CD8-positive, alpha-beta memory T cell (primary cell): ENCODE results near the gene IFNG. TPM values are rescaled to one million over a fixed set of nuclear protein-coding genes. Genes with fewer than 3 reads are reported as not detected.

Experiments
- CTCF ChIA-PET: fragments of 350-600 bp; sonication (Branson Sonifier 250); formaldehyde crosslinking; loops from one replicate; lab custom pipeline; 2021; ENCODE audit warnings: antibody characterized with exemption; lab: Charles Lee
- POLR2A ChIA-PET: fragments of 350-600 bp; sonication (Branson Sonifier 250); formaldehyde crosslinking; loops from one replicate; lab custom pipeline; 2021; ENCODE audit warnings: antibody characterized with exemption; lab: Charles Lee
- DNase-seq, 5 donors: peaks; one replicate each; pipeline versions ENCODE4 v3.0.0 to v3.0.0-alpha.2; 2020 to 2022; ENCODE audit warnings: mixed read lengths in 1 of 5
- H3K27ac ChIP-seq: one replicate; pipeline ENCODE4 v1.7.0; 2013; ENCODE audit warnings: low read depth, mild to moderate bottlenecking, low read length, moderate library complexity
- H3K27me3 ChIP-seq: 2 replicates; pipeline ENCODE4 v1.7.0; 2013; ENCODE audit warnings: low read length, mild to moderate bottlenecking; ENCODE audit not compliant: insufficient read depth, poor library complexity, severe bottlenecking
- H3K36me3 ChIP-seq: 2 replicates; pipeline ENCODE4 v1.7.0; 2013; ENCODE audit warnings: mild to moderate bottlenecking, low read length, moderate library complexity; ENCODE audit not compliant: insufficient read depth
- H3K4me1 ChIP-seq: 2 replicates; pipeline ENCODE4 v1.7.0; 2013; ENCODE audit warnings: mild to moderate bottlenecking, low read length, moderate library complexity; ENCODE audit not compliant: insufficient read depth
- H3K4me3 ChIP-seq: 2 replicates; pipeline ENCODE4 v1.7.0; 2013; ENCODE audit warnings: mild to moderate bottlenecking, low read length
- H3K9me3 ChIP-seq: 2 replicates; pipeline ENCODE4 v1.7.0; 2013; ENCODE audit warnings: mild to moderate bottlenecking, low read length
- H3K27ac Mint-ChIP-seq, 8 donors: one replicate each; pipeline ENCODE4 v1.8.0; 2020 to 2021; ENCODE audit warnings: mixed read lengths in 8 of 8, mild to moderate bottlenecking in 6 of 8, inconsistent platforms in 3 of 8, moderate library complexity in 3 of 8
- H3K27me3 Mint-ChIP-seq, 2 donors: one replicate each; pipeline ENCODE4 v1.8.0; 2020 to 2021; ENCODE audit warnings: mixed read lengths in 2 of 2, mild to moderate bottlenecking in 1 of 2, moderate library complexity in 1 of 2
- H3K36me3 Mint-ChIP-seq, 3 donors: one replicate each; pipeline ENCODE4 v1.8.0; 2020 to 2021; ENCODE audit warnings: mixed read lengths in 3 of 3, inconsistent platforms in 1 of 3, mild to moderate bottlenecking in 1 of 3
- H3K4me1 Mint-ChIP-seq, 3 donors: one replicate each; pipeline ENCODE4 v1.8.0; 2020 to 2021; ENCODE audit warnings: mixed read lengths in 3 of 3, inconsistent platforms in 1 of 3, mild to moderate bottlenecking in 1 of 3
- H3K4me3 Mint-ChIP-seq, 7 donors: one replicate each; pipeline ENCODE4 v1.8.0; 2020 to 2021; ENCODE audit warnings: mixed read lengths in 7 of 7, mild to moderate bottlenecking in 6 of 7, moderate library complexity in 4 of 7, inconsistent platforms in 2 of 7
- H3K9me3 Mint-ChIP-seq, 5 donors: one replicate each; pipeline ENCODE4 v1.8.0; 2020 to 2022; ENCODE audit warnings: mixed read lengths in 5 of 5, mild to moderate bottlenecking in 3 of 5, moderate library complexity in 2 of 5, inconsistent platforms in 1 of 5
- polyA plus RNA-seq: library from polyadenylated mRNA; unstranded; fragments of 300-500 nt; fragmentation: Illumina TruSeq; gene quantifications from one replicate; pipeline ENCODE4 v1.2.3, GENCODE V29; 2021
- total RNA-seq, 2 experiments: library from RNA; stranded (reverse); gene quantifications; one replicate each; pipeline ENCODE4 v1.2.3, GENCODE V29; 2021

The IFNG gene
- total and polyA plus RNA-seq, 3 experiments from 2014 or later, result 7.3 to 427 (median 408) TPM

DNA sequence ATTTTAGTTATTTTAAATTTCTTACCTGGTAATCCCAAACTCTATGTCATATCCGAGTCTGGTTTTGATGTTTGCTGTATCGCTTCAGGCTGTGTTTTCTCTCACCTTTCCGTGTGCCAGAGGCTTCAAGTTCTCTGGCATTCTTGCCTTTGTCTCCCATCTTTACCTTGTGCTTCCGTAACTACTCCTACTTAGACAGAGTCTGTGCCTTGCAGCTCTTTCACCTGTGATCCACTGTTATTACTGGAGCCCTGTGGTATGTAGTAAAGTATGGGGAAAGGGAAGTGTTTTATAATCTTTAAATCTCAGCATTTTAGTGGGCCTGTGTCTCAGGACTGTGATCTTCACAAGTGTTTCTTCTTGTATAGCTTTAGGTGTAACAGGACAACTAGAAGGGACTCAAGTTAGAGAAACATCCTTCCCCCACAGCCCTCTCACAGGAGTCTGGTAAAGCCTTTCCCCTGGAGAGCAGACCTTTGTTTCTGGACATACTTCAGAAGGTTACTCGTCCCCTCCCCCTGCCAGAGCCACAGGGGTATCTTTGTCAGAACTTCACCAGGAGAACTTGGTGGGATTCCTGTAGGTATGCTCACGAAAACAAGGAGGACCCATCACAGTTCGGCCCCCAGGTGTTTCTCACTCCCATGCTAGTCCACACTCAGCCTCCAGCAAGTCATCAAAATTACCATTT is 11.1 kb downstream of the IFNG start:
- no peaks in the 10 kb centered on the region for H3K9me3 Mint-ChIP-seq
- ChIA-PET CTCF (interaction anchor here (1.3 to 2.6 kb wide), 2 partner anchors 10 to 108 kb away, joined by 3 to 9 read pairs; no protein-coding TSS in a partner anchor), POLR2A (no interaction called here)
- no peaks in the 10 kb centered on the region for H3K4me1 ChIP-seq
- no peak overlapping the region for H3K4me3 Mint-ChIP-seq
- no peaks in the 10 kb centered on the region for H3K36me3 ChIP-seq
- no peak for DNase-seq
- H3K27me3 ChIP-seq, result no peaks in the 10 kb centered on the region
- peaks cover 0 to 10% (median 4%) of the 10 kb centered on the region in 3 donors for H3K4me1 Mint-ChIP-seq
- peak overlapping the region in 2 of 8 donors; percentile 6 to 7 for H3K27ac Mint-ChIP-seq
- H3K27me3 Mint-ChIP-seq, result no peaks in the 10 kb centered on the region
- H3K27ac ChIP-seq, result no peak overlapping the region
- no peak overlapping the region for H3K4me3 ChIP-seq
- H3K9me3 ChIP-seq, result no peaks in the 10 kb centered on the region
- H3K36me3 Mint-ChIP-seq, result peaks cover 4 to 12% (median 8%) of the 10 kb centered on the region in 3 donors

DNA sequence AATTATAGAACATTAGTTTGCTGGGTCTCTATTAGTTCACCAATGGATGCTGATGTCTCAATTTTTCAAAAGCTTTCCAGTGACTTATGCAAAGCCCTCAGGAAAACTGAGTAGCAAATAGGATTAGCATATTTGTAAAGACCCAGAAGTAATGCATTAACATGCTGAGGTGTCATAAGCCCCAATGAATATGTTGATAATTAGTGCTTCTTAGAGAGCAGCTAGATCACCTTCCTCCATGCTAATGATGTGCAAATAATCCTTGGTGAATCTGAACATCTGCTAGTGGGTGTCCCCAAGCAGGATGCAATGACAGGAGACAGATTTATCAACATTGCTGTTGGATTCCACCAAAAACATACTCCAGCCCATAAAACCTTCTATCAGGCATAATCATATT is 19.0 kb downstream of the IFNG start:
- Mint-ChIP-seq H3K4me3 (no peak overlapping the region), H3K27ac (peak overlapping the region in 1 of 8 donors; percentile 70), H3K4me1 (peaks cover 30 to 31% (median 31%) of the 10 kb centered on the region in 3 donors), H3K27me3 (peaks cover 0 to 2% of the 10 kb centered on the region in 2 donors), H3K36me3 (peaks cover 2 to 9% (median 9%) of the 10 kb centered on the region in 3 donors), H3K9me3 (no peaks in the 10 kb centered on the region)
- H3K4me3 ChIP-seq, result no peak overlapping the region
- H3K36me3 ChIP-seq, result no peaks in the 10 kb centered on the region
- DNase-seq, result no peak
- H3K27me3 ChIP-seq, result no peaks in the 10 kb centered on the region
- CTCF ChIA-PET, result no interaction called here
- POLR2A ChIA-PET, result no interaction called here
- no peaks in the 10 kb centered on the region for H3K9me3 ChIP-seq
- peaks cover 21% of the 10 kb centered on the region for H3K4me1 ChIP-seq
- H3K27ac ChIP-seq, result no peak overlapping the region

DNA sequence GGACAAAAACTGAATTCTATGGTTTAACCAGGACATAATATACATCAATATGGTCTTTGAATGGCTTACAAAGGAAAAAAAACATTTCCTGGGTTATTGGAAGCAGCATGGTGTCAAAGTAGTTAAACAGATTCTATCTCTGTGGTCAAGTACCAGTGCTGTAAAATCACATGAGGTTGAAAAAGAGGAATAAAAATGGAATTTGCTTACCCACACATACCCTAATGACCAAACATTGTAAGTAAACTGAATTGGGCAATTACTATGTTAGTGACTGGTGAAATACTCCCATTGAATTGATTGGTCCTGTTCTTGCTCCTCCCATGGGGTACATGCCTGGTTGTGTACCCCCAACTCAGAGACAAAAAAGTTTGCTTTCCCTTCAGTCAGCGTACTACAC is 19.6 kb downstream of the IFNG start:
- no peak for DNase-seq
- no peaks in the 10 kb centered on the region for H3K36me3 ChIP-seq
- H3K27ac Mint-ChIP-seq, result no peak overlapping the region
- peaks cover 2 to 9% (median 8%) of the 10 kb centered on the region in 3 donors for H3K36me3 Mint-ChIP-seq
- no peaks in the 10 kb centered on the region for H3K27me3 ChIP-seq
- no peak overlapping the region for H3K4me3 ChIP-seq
- no peak overlapping the region for H3K27ac ChIP-seq
- H3K4me3 Mint-ChIP-seq, result no peak overlapping the region
- peaks cover 31 to 37% (median 35%) of the 10 kb centered on the region in 3 donors for H3K4me1 Mint-ChIP-seq
- ChIA-PET CTCF (no interaction called here), POLR2A (no interaction called here)
- no peaks in the 10 kb centered on the region for H3K9me3 ChIP-seq
- H3K27me3 Mint-ChIP-seq, result peaks cover 0 to 2% of the 10 kb centered on the region in 2 donors
- H3K4me1 ChIP-seq, result peaks cover 21% of the 10 kb centered on the region
- no peaks in the 10 kb centered on the region for H3K9me3 Mint-ChIP-seq

DNA sequence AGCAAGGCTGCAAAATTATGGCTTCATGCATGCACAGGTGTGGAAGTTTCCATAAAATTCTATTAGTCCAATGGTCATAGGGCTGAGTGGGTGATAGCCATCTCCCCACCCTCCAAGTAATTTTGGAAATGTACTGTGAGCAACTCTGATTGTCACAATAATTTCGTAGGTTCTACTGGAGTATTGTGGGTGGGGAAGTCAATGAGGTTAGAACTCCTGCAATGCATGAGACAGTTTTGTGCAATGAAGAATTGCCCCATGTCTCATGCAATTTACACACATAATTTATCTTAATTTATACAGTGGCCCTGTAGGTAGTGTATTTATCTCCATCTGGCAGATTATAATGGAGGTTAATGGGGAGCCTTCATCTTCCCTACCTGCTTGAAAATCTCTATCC is 20.5 kb downstream of the IFNG start:
- H3K4me3 Mint-ChIP-seq, result no peak overlapping the region

GRCh38 chr12:68138480-68138879 is 21.1 kb downstream of the IFNG start:
- Mint-ChIP-seq H3K4me1 (peaks cover 31 to 51% (median 45%) of the 10 kb centered on the region in 3 donors), H3K27me3 (peaks cover 0 to 2% of the 10 kb centered on the region in 2 donors), H3K27ac (no peak overlapping the region), H3K4me3 (no peak overlapping the region), H3K36me3 (peaks cover 5 to 9% (median 9%) of the 10 kb centered on the region in 3 donors), H3K9me3 (no peaks in the 10 kb centered on the region)
- Histone ChIP-seq H3K9me3 (no peaks in the 10 kb centered on the region), H3K4me3 (no peak overlapping the region), H3K27me3 (no peaks in the 10 kb centered on the region), H3K36me3 (no peaks in the 10 kb centered on the region), H3K27ac (no peak overlapping the region), H3K4me1 (peaks cover 21% of the 10 kb centered on the region)
- CTCF ChIA-PET, result interaction anchor here (1.6 kb wide), 1 partner anchor 20 kb away, joined by 4 read pairs; no protein-coding TSS in a partner anchor
- POLR2A ChIA-PET, result interaction anchor here (0.6 kb wide), 1 partner anchor 22 kb away, joined by 6 read pairs; no protein-coding TSS in a partner anchor
- DNase-seq, result no peak

More for the DNA sequence above, 20.5 kb downstream of the IFNG start:
- Mint-ChIP-seq H3K9me3 (no peaks in the 10 kb centered on the region), H3K4me1 (peaks cover 31 to 46% (median 39%) of the 10 kb centered on the region in 3 donors), H3K36me3 (peaks cover 2 to 9% (median 5%) of the 10 kb centered on the region in 3 donors), H3K27ac (no peak overlapping the region), H3K27me3 (peaks cover 0 to 2% of the 10 kb centered on the region in 2 donors)
- H3K27me3 ChIP-seq, result no peaks in the 10 kb centered on the region
- peaks cover 21% of the 10 kb centered on the region for H3K4me1 ChIP-seq
- H3K27ac ChIP-seq, result no peak overlapping the region
- no peak for DNase-seq
- no peaks in the 10 kb centered on the region for H3K36me3 ChIP-seq
- POLR2A ChIA-PET, result no interaction called here
- CTCF ChIA-PET, result no interaction called here
- H3K9me3 ChIP-seq, result no peaks in the 10 kb centered on the region
- no peak overlapping the region for H3K4me3 ChIP-seq

- H3K27ac Mint-ChIP-seq, result peak overlapping the region in 7 of 8 donors; percentile 8 to 67 (median 44)
- peaks cover 0 to 2% of the 10 kb centered on the region in 2 donors for H3K27me3 Mint-ChIP-seq
- no peak for DNase-seq
- H3K27me3 ChIP-seq, result no peaks in the 10 kb centered on the region
- H3K36me3 ChIP-seq, result no peaks in the 10 kb centered on the region
- H3K4me1 Mint-ChIP-seq, result peaks cover 31 to 54% (median 47%) of the 10 kb centered on the region in 3 donors
- H3K4me3 Mint-ChIP-seq, result peak overlapping the region; percentile 3 to 52 (median 20)
- H3K36me3 Mint-ChIP-seq, result peaks cover 5 to 13% (median 5%) of the 10 kb centered on the region in 3 donors
- H3K4me1 ChIP-seq, result peaks cover 21% of the 10 kb centered on the region
- POLR2A ChIA-PET, result no interaction called here
- no peaks in the 10 kb centered on the region for H3K9me3 ChIP-seq
- H3K9me3 Mint-ChIP-seq, result peaks cover 0 to under 1% (median 0%) of the 10 kb centered on the region in 5 donors
- H3K4me3 ChIP-seq, result peak overlapping the region; percentile 6
- CTCF ChIA-PET, result interaction anchor here (1.6 kb wide), 1 partner anchor 21 kb away, joined by 4 read pairs; no protein-coding TSS in a partner anchor
- no peak overlapping the region for H3K27ac ChIP-seq
Measured at GRCh38 chr12:68137335-68137830, 22.2 kb downstream of the IFNG start.

- peaks cover 9 to 18% (median 16%) of the 10 kb centered on the region in 5 donors for H3K9me3 Mint-ChIP-seq
- H3K4me3 Mint-ChIP-seq, result no peak overlapping the region
Measured at GRCh38 chr12:68135520-68135919, 24.0 kb downstream of the IFNG start.

More at GRCh38 chr12:68135520-68135919, 24.0 kb downstream of the IFNG start:
- CTCF ChIA-PET, result interaction anchor here (0.9 to 2.3 kb wide), 3 partner anchors 9 to 23 kb away, joined by 3 to 9 read pairs (median 6); no protein-coding TSS in a partner anchor
- Mint-ChIP-seq H3K4me1 (peaks cover 33 to 59% (median 53%) of the 10 kb centered on the region in 3 donors), H3K36me3 (peaks cover 9 to 31% (median 13%) of the 10 kb centered on the region in 3 donors), H3K27ac (peak overlapping the region in 1 of 8 donors; percentile 39), H3K27me3 (no peaks in the 10 kb centered on the region)
- Histone ChIP-seq H3K36me3 (no peaks in the 10 kb centered on the region), H3K27me3 (no peaks in the 10 kb centered on the region), H3K4me1 (peaks cover 21% of the 10 kb centered on the region), H3K4me3 (no peak overlapping the region), H3K9me3 (no peaks in the 10 kb centered on the region), H3K27ac (no peak overlapping the region)
- POLR2A ChIA-PET, result no interaction called here
- DNase-seq, result no peak
